GM20000 (cell line): Measurements from ENCODE around the gene FRS3.

Source experiments
- DNase-seq: peaks from one replicate; pipeline ENCODE4 v3.0.0; 2012; ENCODE audit warnings: low spot score
- TF ChIP-seq, protein P1 (sequence below): IDR thresholded peaks from 2 replicates; pipeline ENCODE4 v1.5.1; 2012; ENCODE audit warnings: mild to moderate bottlenecking, control low read depth; ENCODE audit errors: extremely low read depth, missing control alignments

FRS3 gene, protein sequence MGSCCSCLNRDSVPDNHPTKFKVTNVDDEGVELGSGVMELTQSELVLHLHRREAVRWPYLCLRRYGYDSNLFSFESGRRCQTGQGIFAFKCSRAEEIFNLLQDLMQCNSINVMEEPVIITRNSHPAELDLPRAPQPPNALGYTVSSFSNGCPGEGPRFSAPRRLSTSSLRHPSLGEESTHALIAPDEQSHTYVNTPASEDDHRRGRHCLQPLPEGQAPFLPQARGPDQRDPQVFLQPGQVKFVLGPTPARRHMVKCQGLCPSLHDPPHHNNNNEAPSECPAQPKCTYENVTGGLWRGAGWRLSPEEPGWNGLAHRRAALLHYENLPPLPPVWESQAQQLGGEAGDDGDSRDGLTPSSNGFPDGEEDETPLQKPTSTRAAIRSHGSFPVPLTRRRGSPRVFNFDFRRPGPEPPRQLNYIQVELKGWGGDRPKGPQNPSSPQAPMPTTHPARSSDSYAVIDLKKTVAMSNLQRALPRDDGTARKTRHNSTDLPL

DNA sequence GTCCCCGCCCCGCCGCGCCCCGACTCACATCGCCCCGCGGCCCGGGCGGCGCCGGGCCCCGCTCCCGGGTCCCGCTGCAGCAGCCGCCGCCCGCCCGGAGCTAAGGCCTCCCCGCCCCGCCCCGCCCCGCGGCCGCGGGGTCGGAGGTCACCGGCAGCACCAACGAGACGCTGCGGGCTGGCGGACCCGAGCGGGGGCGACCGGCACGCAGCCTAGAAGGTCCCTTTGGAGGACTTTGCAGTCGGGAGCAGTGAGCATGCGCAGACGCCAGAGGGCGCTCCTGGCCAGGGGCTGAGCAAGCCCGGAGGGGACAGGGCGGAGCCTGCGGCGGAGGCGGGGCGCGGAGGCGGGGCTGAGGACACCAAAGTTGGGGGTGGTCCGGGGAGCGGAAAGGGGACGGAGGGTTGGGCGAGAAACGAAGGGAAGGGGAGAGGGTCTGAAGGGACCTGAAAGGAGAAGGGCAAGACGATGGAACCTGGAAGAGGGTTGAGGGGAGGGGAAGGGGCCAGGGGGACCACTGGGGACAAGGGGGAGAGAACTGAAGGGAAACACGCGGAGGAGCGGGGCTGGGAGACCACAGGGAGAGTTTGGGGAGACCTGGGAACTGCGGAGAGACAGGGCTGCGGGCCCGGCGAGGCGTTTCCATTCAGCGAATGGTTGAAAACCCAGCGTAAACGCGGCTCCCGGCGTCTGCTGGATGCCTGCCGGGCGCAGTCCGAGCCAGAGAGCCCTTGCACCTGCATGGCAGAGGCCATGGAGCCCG lies at the start of gene FRS3:
TSS of gene FRS3 (minus strand) at position 113 of the 763 bp plus-strand sequence. CDS start 2,913 bp downstream, outside the sequence.
- TF ChIP-seq, protein P1, sequence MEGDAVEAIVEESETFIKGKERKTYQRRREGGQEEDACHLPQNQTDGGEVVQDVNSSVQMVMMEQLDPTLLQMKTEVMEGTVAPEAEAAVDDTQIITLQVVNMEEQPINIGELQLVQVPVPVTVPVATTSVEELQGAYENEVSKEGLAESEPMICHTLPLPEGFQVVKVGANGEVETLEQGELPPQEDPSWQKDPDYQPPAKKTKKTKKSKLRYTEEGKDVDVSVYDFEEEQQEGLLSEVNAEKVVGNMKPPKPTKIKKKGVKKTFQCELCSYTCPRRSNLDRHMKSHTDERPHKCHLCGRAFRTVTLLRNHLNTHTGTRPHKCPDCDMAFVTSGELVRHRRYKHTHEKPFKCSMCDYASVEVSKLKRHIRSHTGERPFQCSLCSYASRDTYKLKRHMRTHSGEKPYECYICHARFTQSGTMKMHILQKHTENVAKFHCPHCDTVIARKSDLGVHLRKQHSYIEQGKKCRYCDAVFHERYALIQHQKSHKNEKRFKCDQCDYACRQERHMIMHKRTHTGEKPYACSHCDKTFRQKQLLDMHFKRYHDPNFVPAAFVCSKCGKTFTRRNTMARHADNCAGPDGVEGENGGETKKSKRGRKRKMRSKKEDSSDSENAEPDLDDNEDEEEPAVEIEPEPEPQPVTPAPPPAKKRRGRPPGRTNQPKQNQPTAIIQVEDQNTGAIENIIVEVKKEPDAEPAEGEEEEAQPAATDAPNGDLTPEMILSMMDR: peak; percentile 96
- peak; percentile 99 for DNase-seq

DNA sequence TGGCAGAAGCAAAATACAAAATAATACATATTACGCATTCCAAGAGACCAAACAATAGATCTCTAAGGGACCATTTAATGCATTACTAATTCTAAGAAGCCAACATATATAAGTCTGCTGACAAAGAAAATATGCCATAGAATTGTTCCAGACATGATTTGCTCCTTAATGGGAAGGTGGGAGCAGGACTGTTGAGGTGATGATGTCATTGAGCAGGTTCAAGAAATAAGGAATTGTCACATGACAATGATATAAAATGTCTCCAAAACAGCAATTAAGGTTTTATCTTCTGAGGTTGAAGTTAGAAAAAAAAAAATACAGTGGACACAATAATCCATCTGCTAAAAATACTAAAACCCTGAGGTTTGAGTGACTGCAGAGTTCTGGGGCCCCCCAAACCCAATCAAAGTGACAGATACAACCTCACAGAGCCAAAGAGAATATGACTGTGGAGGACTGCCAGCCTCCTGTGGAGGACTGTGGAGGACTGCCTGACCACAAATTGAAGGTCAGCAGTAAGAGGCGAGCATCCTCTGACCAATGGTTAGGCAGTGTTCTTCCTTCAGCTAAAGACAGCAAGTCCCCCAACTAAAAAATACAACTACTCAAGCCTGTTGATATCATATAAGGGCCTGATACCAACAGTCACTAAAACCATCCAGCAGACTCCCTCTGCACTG lies 46.8 kb upstream of the FRS3 start:
- no peak for DNase-seq

DNA sequence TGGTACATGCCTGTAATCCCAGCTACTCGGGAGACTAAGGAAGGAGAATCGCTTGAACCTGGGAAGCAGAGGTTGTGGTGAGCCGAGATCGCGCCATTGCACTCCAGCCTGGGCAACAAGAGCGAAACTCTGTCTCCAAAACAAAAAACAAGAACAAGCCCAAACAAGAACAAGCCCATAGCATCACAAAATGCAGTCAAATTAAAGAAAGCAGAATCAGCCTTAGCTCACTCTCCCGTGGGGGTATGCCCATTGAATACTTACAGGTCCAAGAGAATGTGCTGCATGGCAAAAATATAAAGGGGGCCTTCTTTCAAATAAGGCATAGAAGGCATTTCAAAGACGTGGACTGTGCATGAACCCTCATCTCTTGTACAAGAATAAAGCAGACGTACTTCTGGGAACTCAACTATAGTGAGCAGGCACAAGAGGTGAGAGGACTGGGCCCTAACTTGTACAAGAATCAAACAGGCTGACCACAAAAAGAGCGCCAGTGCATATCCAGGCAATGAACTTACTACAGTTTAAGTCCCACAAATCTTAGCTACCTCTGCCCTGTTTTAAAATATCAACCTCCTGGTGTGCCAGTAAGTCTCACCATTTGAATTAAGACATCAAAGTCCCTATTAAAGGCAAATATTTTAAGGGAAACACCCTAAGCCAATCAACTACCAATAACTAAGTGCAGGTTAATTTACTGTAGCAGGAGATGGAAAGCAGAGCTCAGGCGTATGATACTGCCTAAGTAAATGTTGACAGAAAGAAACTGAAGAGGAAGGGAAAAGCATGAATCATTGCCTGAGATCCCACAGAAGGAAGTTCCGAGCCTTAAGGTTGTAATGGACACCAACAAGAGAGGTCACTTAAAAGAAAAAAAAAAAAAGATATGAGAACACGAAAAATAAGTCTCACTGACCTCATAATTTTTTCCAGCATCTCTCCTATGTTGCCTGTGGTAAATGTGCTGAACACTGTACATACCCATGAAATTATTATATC lies 45.2 kb upstream of the FRS3 start:
- TF ChIP-seq, protein P1: no peak
- no peak for DNase-seq

More for the DNA sequence above, 46.8 kb upstream of the FRS3 start:
- TF ChIP-seq, protein P1: no peak

DNA sequence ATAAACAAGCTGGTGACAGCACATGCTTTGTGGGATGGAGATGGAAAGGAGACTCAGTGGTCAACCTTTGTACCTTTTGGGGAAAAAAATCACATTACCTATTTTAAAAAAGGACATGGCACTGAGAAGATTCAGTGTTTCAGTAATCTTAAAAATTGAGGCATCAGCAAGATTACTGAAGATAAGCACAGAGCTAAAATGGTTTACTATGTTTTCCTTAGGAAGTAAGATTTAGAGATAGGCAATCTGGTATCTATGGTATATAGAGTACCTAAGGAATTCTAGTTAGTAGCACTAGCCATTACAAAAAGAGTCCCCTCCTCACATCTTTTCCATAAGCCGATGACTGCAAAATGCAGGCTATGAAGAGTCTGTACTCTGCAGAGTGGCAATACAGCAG lies 43.5 kb upstream of the FRS3 start:
- TF ChIP-seq, protein P1: no peak
- DNase-seq: no peak

DNA sequence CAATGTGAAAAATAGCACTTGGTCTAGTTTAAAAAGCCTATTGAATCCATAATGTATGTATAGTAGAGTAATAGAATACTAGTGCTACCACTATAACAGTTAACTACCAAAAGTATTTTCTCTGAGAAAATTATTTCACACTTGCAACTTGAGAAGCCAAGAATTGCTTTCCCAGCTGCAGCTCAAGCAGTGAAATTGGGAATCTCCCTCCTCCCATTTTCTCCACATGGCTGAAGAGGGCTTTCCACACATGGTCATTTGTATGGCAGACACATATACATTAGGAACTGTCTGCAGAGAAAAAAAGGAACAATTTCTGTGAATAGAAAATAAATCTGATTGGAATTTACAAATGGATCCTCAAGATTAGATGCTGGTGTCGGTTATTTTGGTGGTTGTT lies 42.3 kb upstream of the FRS3 start:
- TF ChIP-seq, protein P1: no peak
- DNase-seq: no peak

DNA sequence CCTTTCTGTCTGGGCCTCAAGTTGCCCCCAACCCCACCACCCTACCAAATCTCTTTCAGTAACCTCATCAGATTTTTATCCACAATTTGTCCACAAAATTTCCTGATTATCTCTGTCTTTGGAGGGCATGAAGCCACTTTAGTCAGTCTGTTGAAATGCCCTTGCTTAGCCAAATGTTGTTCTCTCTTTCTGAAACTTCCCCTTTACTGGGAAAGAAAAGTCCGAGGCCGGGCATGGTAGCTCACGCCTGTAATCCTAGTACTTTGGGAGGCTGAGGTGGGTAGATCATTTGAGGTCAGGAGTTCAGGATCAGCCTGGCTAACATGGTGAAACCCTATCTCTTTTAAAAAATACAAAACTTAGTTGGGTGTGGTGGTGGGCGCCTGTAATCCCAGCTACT lies 41.6 kb upstream of the FRS3 start:
- TF ChIP-seq, protein P1: no peak
- no peak for DNase-seq
